Fibroblast of upper back skin (primary cell): ENCODE results near the gene IMPG2.
A peak's percentile ranks its signal among the peaks of the same experiment; 100 is the strongest.
"Not testable (repeated sequence)": the region's sequence is repeated elsewhere in the genome, so short reads cannot be mapped to it uniquely, and the experiment has no call there.

Source experiments
- DNase-seq: peaks from one replicate; pipeline ENCODE4 v3.0.0-alpha.2; 2013

IMPG2 gene

GRCh38 chr3:101320475-101320874 lies at the start of gene IMPG2:
IMPG2 (minus strand) TSS chr3:101320575; CDS start chr3:101320372, 203 bp downstream.
- no peak for DNase-seq

GRCh38 chr3:101362406-101362805 lies 42.0 kb upstream of the IMPG2 start:
- no peak for DNase-seq

- peak; percentile 1 for DNase-seq
Observed at GRCh38 chr3:101351829-101352228, 31.5 kb upstream of the IMPG2 start.

GRCh38 chr3:101340591-101340990 lies 20.2 kb upstream of the IMPG2 start:
- peak; percentile 34 for DNase-seq

- DNase-seq: no peak
Observed at GRCh38 chr3:101333883-101334282, 13.5 kb upstream of the IMPG2 start.

- no peak for DNase-seq
Observed at GRCh38 chr3:101329016-101329673, 8.8 kb upstream of the IMPG2 start.

GRCh38 chr3:101325393-101326134 lies 5.2 kb upstream of the IMPG2 start:
- DNase-seq: no peak

- DNase-seq: no peak
Observed at GRCh38 chr3:101319531-101319930, 844 bp downstream of the IMPG2 start.

- no peak for DNase-seq
Observed at GRCh38 chr3:101312545-101312944, 7.8 kb downstream of the IMPG2 start.

- peak; percentile 3 for DNase-seq
Observed at GRCh38 chr3:101311676-101312075, 8.7 kb downstream of the IMPG2 start.

GRCh38 chr3:101310978-101311375 lies 9.4 kb downstream of the IMPG2 start:
- DNase-seq: peak; percentile 12

GRCh38 chr3:101308147-101308772 lies 12.1 kb downstream of the IMPG2 start:
- DNase-seq: not testable (repeated sequence)

GRCh38 chr3:101303836-101304235 lies 16.5 kb downstream of the IMPG2 start:
- DNase-seq: no peak

GRCh38 chr3:101303089-101303731 lies 17.2 kb downstream of the IMPG2 start:
- no peak for DNase-seq

- no peak for DNase-seq
Observed at GRCh38 chr3:101300073-101300472, 20.3 kb downstream of the IMPG2 start.

GRCh38 chr3:101292027-101292426 lies 28.3 kb downstream of the IMPG2 start:
- DNase-seq: peak; percentile 44

- no peak for DNase-seq
Observed at GRCh38 chr3:101288294-101288693, 32.1 kb downstream of the IMPG2 start.

GRCh38 chr3:101284757-101285156 lies 35.6 kb downstream of the IMPG2 start:
- DNase-seq: no peak

GRCh38 chr3:101281521-101282030 lies 38.8 kb downstream of the IMPG2 start:
- peak; percentile 53 for DNase-seq

GRCh38 chr3:101279765-101280385 lies 40.5 kb downstream of the IMPG2 start:
- peak; percentile 42 for DNase-seq

- DNase-seq: peak; percentile 14
Observed at GRCh38 chr3:101279162-101279561, 41.2 kb downstream of the IMPG2 start.

- DNase-seq: no peak
Observed at GRCh38 chr3:101278727-101279126, 41.6 kb downstream of the IMPG2 start.

- no peak for DNase-seq
Observed at GRCh38 chr3:101273608-101274007, 46.8 kb downstream of the IMPG2 start.
